WTC11 (cell line): ENCODE measurements around the gene MAPK11. TPM values are rescaled to one million over a fixed set of nuclear protein-coding genes. Genes with fewer than 3 reads are reported as not detected.

Experiments used
- ATAC-seq: fragments of 200-7000 bp; cut with Tn5 transposase; 2 replicates; pipeline ENCODE4 v1.10.0; 2021; ENCODE audit warnings: mild to moderate bottlenecking, moderate library complexity
- CTCF ChIA-PET: fragments of 300-600 bp; sonication (Branson Sonifier 250); formaldehyde crosslinking; loops from one replicate; lab custom pipeline; 2021; ENCODE audit warnings: antibody characterized with exemption; lab: Charles Lee
- POLR2A ChIA-PET: fragments of 350-600 bp; sonication (Branson Sonifier 250); formaldehyde crosslinking; loops from one replicate; lab custom pipeline; 2021; ENCODE audit warnings: antibody characterized with exemption; lab: Charles Lee
- DNase-seq: peaks from one replicate; pipeline ENCODE4 v3.0.0; 2021; ENCODE audit warnings: low spot score
- H3K27ac Mint-ChIP-seq: 2 replicates; pipeline ENCODE4 v1.8.0; 2021; ENCODE audit warnings: mixed read lengths
- H3K27me3 Mint-ChIP-seq: 2 replicates; pipeline ENCODE4 v1.8.0; 2021; ENCODE audit warnings: low read depth, mild to moderate bottlenecking, moderate library complexity, mixed read lengths
- H3K36me3 Mint-ChIP-seq: 2 replicates; pipeline ENCODE4 v1.8.0; 2021; ENCODE audit warnings: mixed read lengths
- H3K4me1 Mint-ChIP-seq: 2 replicates; pipeline ENCODE4 v1.8.0; 2022; ENCODE audit warnings: mixed read lengths
- H3K4me3 Mint-ChIP-seq: 2 replicates; pipeline ENCODE4 v1.8.0; 2021; ENCODE audit warnings: mild to moderate bottlenecking, moderate library complexity, mixed read lengths
- H3K9me3 Mint-ChIP-seq: 2 replicates; pipeline ENCODE4 v1.8.0; 2021; ENCODE audit warnings: mixed read lengths
- AR ChIP-seq: fragments of 250-450 bp; sonication (Bioruptor Pico); IDR thresholded peaks from 2 replicates; pipeline ENCODE4 v1.9.0; 2021; ENCODE audit warnings: mild to moderate bottlenecking
- CTCF ChIP-seq: fragments of 200-600 bp; IDR thresholded peaks from 2 replicates; pipeline ENCODE4 v1.8.0; 2022; ENCODE audit warnings: antibody characterized with exemption
- ETV6 ChIP-seq: sonication (generic); formaldehyde crosslinking; IDR thresholded peaks from 2 replicates; pipeline ENCODE4 v1.8.1; 2022; ENCODE audit warnings: mild to moderate bottlenecking, missing genetic modification reagents
- HMGXB4 ChIP-seq: sonication (generic); formaldehyde crosslinking; IDR thresholded peaks from 2 replicates; pipeline ENCODE4 v1.8.1; 2023; ENCODE audit warnings: mild to moderate bottlenecking, moderate library complexity, missing genetic modification reagents
- OVOL2 ChIP-seq: fragments of 250-450 bp; sonication (Bioruptor Pico); IDR thresholded peaks from 2 replicates; pipeline ENCODE4 v1.9.0; 2021; ENCODE audit warnings: mild to moderate bottlenecking, borderline replicate concordance
- PREB ChIP-seq: sonication (generic); formaldehyde crosslinking; IDR thresholded peaks from 2 replicates; pipeline ENCODE4 v1.8.1; 2022; ENCODE audit warnings: mild to moderate bottlenecking, missing genetic modification reagents, moderate library complexity, borderline replicate concordance
- SMAD3 ChIP-seq: sonication (generic); formaldehyde crosslinking; IDR thresholded peaks from 2 replicates; pipeline ENCODE4 v1.8.0; 2022; ENCODE audit warnings: missing genetic modification reagents, mild to moderate bottlenecking, borderline replicate concordance
- STAT6 ChIP-seq: sonication (generic); formaldehyde crosslinking; conservative IDR thresholded peaks from 2 replicates; pipeline ENCODE4 v1.8.1; 2023; ENCODE audit warnings: mild to moderate bottlenecking, low read depth, missing genetic modification reagents, moderate library complexity
- USF1 ChIP-seq: sonication (generic); formaldehyde crosslinking; IDR thresholded peaks from 2 replicates; pipeline ENCODE4 v1.8.0; 2022; ENCODE audit warnings: mild to moderate bottlenecking, missing genetic modification reagents
- ZNF423 ChIP-seq: fragments of 250-450 bp; sonication (Bioruptor Pico); IDR thresholded peaks from 2 replicates; pipeline ENCODE4 v2.1.2; 2022; ENCODE audit warnings: mild to moderate bottlenecking, moderate library complexity
- total RNA-seq: library from RNA; stranded (reverse); gene quantifications from 3 replicates; pipeline ENCODE4 v1.2.3, GENCODE V29; 2021

The MAPK11 gene
- total RNA-seq, 1 experiment from 2014 or later, result 2.3 TPM

GRCh38 chr22:50238755-50239154, 31.4 kb downstream of the MAPK11 start:
- TF ChIP-seq USF1 (CRISPR knock-in tag) (no peak), HMGXB4 (CRISPR knock-in tag) (no peak), ETV6 (no peak), SMAD3 (no peak), PREB (no peak), AR (CRISPR knock-in tag) (no peak), CTCF (no peak), OVOL2 (CRISPR knock-in tag) (no peak)
- Mint-ChIP-seq H3K4me1 (peaks cover 10% of the 10 kb centered on the region), H3K27me3 (no peaks in the 10 kb centered on the region), H3K27ac (no peak overlapping the region), H3K36me3 (peaks cover 10% of the 10 kb centered on the region), H3K9me3 (peaks cover 11% of the 10 kb centered on the region), H3K4me3 (no peak overlapping the region)
- ATAC-seq, result no peak
- ChIA-PET POLR2A (no interaction called here), CTCF (interaction anchor here (0.6 to 2.5 kb wide), 4 partner anchors 15 to 90 kb away, joined by 3 to 7 read pairs (median 4); no protein-coding TSS in a partner anchor)
- no peak for DNase-seq

GRCh38 chr22:50236731-50237409, 33.3 kb downstream of the MAPK11 start:
- Mint-ChIP-seq H3K4me1 (no peaks in the 10 kb centered on the region; the same call in 1 of the 2 replicates), H3K4me3 (no peak overlapping the region), H3K9me3 (peaks cover 11% of the 10 kb centered on the region), H3K36me3 (peaks cover 12% of the 10 kb centered on the region), H3K27ac (no peak overlapping the region), H3K27me3 (no peaks in the 10 kb centered on the region)
- ChIA-PET CTCF (interaction anchor here (0.6 to 2.5 kb wide), 22 partner anchors 9 to 178 kb away, joined by 3 to 15 read pairs (median 4); partner anchors contain the start of genes DENND6B and PANX2), POLR2A (no interaction called here)
- peak; percentile 16; the same call in 1 of the 2 replicates for ATAC-seq
- TF ChIP-seq CTCF (peak; percentile 17; the same call in 1 of the 2 replicates), ZNF423 (peak; percentile 79), STAT6 (CRISPR knock-in tag) (no peak)
- no peak for DNase-seq
